Kidney tubule cell (primary cell): ENCODE measurements around the gene RLF.

Experiments
- DNase-seq: peaks from one replicate; pipeline ENCODE4 v3.0.0-alpha.2; 2018; ENCODE audit warnings: low spot score

Gene RLF

GRCh38 chr1:40270152-40270834 lies 109.1 kb downstream of the RLF start:
- peak; percentile 80 for DNase-seq

- DNase-seq, result no peak
Observed at GRCh38 chr1:40272653-40273213, 111.5 kb downstream of the RLF start.

- DNase-seq, result peak; percentile 39
Observed at GRCh38 chr1:40273547-40274166, 112.5 kb downstream of the RLF start.

GRCh38 chr1:40274331-40274730 lies 113.1 kb downstream of the RLF start:
- no peak for DNase-seq

GRCh38 chr1:40276122-40276521 lies 114.9 kb downstream of the RLF start:
- no peak for DNase-seq

GRCh38 chr1:40281853-40282252 lies 120.7 kb downstream of the RLF start:
- DNase-seq, result no peak
